ENCODE results near the gene RALY. TPM values are rescaled to one million over a fixed set of nuclear protein-coding genes. Genes with fewer than 3 reads are reported as not detected.

The RALY gene
- total and polyA plus RNA-seq, 2 donors (not counting 3 experiments of a cell fraction or from before 2014, with no cell fraction given) = 142 to 146 TPM

GRCh38 chr20:34047917-34048316, 54.2 kb downstream of the RALY start:
- Histone ChIP-seq H4K20me1 (replicated peaks; ENCODE audit: control insufficient read depth, extremely low read depth, insufficient read depth, low read length) (peaks cover 11% of the 10 kb centered on the region), H3K4me1 (ENCODE audit: control insufficient read depth, extremely low read depth, insufficient read depth, low read length) (peaks cover 4% of the 10 kb centered on the region), H3K36me3 (ENCODE audit: control insufficient read depth in 2 of 2, extremely low read depth in 1 of 2, insufficient read depth in 2 of 2, low read length in 2 of 2) (peaks cover 0 to 3% of the 10 kb centered on the region in 2 experiments), H3K9me3 (replicated peaks; ENCODE audit: control insufficient read depth, insufficient read depth, low read length) (no peaks in the 10 kb centered on the region), H3K27ac (ENCODE audit: insufficient read depth, low read depth, low read length) (no peak overlapping the region), H3K4me3 (replicated peaks in 1 of 3; ENCODE audit: insufficient read depth in 1 of 3, low read depth in 1 of 3, low read length in 3 of 3) (no peak overlapping the region), H3K4me2 (ENCODE audit: insufficient read depth, low read length) (no peak overlapping the region), H3K9me1 (replicated peaks; ENCODE audit: control insufficient read depth, extremely low read depth, insufficient read depth, low read length) (no peaks in the 10 kb centered on the region), H3K9ac (replicated peaks; ENCODE audit: extremely low read depth, insufficient read depth, low read length) (no peak overlapping the region), H3K27me3 (ENCODE audit: control insufficient read depth in 2 of 2, insufficient read depth in 2 of 2, low read length in 2 of 2) (no peaks in the 10 kb centered on the region), H3K79me2 (ENCODE audit: control insufficient read depth, insufficient read depth, low read length) (peaks cover 77% of the 10 kb centered on the region), H2AFZ (ENCODE audit: low read depth, low read length) (no peak overlapping the region)
- FAIRE-seq = no peak
- no TSS peak for BruUV-seq (replicated peaks)
- intact Hi-C loops (cut with micrococcal nuclease) (no loop called here), dilution Hi-C loops (cut with MboI; ENCODE audit: extremely low pct_ligation_motif_present, low sequenced_read_pairs) (no loop called here)
- ChIA-PET CTCF (no interaction called here), POLR2A (no interaction called here)
- DNase-seq (ENCODE audit: low read depth, low spot score) = no peak
- no peak for TF ChIP-seq MYC (IDR thresholded peaks at IDR 0.05; ENCODE audit: low read depth, low read length)
- TF ChIP-seq, protein P1, sequence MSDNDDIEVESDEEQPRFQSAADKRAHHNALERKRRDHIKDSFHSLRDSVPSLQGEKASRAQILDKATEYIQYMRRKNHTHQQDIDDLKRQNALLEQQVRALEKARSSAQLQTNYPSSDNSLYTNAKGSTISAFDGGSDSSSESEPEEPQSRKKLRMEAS (IDR thresholded peaks at IDR 0.05; ENCODE audit: insufficient read depth, insufficient read length) = no peak
- no peak for TF ChIP-seq JUN (IDR thresholded peaks at IDR 0.05; ENCODE audit: borderline replicate concordance, insufficient read depth, insufficient read length, low read depth)
- no peak for TF ChIP-seq POLR2AphosphoS5 (IDR thresholded peaks at IDR 0.05; ENCODE audit: insufficient read depth, low read depth, low read length)
- TF ChIP-seq FOS (IDR thresholded peaks at IDR 0.05; ENCODE audit: borderline replicate concordance, insufficient read depth, low read length) = no peak
- TF ChIP-seq POLR2A (IDR thresholded peaks at IDR 0.05; ENCODE audit: low read depth, low read length) = no peak
- no peak for TF ChIP-seq GATA2 (IDR thresholded peaks at IDR 0.05; ENCODE audit: insufficient read depth, insufficient read length, low read depth, low read length)
- no peak for TF ChIP-seq EZH2 (IDR thresholded peaks at IDR 0.05; ENCODE audit: borderline replicate concordance, low read depth, low read length, severe bottlenecking)
- TF ChIP-seq, protein P2, sequence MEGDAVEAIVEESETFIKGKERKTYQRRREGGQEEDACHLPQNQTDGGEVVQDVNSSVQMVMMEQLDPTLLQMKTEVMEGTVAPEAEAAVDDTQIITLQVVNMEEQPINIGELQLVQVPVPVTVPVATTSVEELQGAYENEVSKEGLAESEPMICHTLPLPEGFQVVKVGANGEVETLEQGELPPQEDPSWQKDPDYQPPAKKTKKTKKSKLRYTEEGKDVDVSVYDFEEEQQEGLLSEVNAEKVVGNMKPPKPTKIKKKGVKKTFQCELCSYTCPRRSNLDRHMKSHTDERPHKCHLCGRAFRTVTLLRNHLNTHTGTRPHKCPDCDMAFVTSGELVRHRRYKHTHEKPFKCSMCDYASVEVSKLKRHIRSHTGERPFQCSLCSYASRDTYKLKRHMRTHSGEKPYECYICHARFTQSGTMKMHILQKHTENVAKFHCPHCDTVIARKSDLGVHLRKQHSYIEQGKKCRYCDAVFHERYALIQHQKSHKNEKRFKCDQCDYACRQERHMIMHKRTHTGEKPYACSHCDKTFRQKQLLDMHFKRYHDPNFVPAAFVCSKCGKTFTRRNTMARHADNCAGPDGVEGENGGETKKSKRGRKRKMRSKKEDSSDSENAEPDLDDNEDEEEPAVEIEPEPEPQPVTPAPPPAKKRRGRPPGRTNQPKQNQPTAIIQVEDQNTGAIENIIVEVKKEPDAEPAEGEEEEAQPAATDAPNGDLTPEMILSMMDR (IDR thresholded peaks at IDR 0.05; ENCODE audit: extremely low read depth in 1 of 2, insufficient read depth in 1 of 2, low read depth in 1 of 2, low read length in 2 of 2) = no peak

All from endothelial cell of umbilical vein (primary cell).